NCI-H510A (cell line): ENCODE results near the gene GTSE1.
A peak's percentile ranks its signal among the peaks of the same experiment; 100 is the strongest.
"Not testable (repeated sequence)": the region's sequence is repeated elsewhere in the genome, so short reads cannot be mapped to it uniquely, and the experiment has no call there.

ENCODE experiments used
- DNase-seq: peaks from one replicate; lab custom pipeline; 2025; lab: John Stamatoyannopoulos, UW

GTSE1 gene

GRCh38 chr22:46296257-46297150 is at the start of gene GTSE1:
GTSE1 (plus strand) TSS chr22:46296870; CDS start chr22:46297401, 531 bp downstream.
- peak; percentile 93 for DNase-seq

GRCh38 chr22:46247443-46247975 is 49.2 kb upstream of the GTSE1 start:
- DNase-seq, result no peak

- DNase-seq, result peak; percentile 51
These were observed 46.5 kb upstream of the GTSE1 start, which contains the start of gene CDPF1 for GRCh38 chr22:46250035-46250782. CDPF1 (minus strand) TSS chr22:46250293; CDS start chr22:46248284, 2,009 bp downstream.

GRCh38 chr22:46250783-46251125 is 45.9 kb upstream of the GTSE1 start:
- no peak for DNase-seq

GRCh38 chr22:46251266-46251665 is 45.4 kb upstream of the GTSE1 start:
- DNase-seq, result no peak

GRCh38 chr22:46251816-46252380 is 44.8 kb upstream of the GTSE1 start:
- DNase-seq, result no peak

- DNase-seq, result no peak
These were observed 40.2 kb upstream of the GTSE1 start for GRCh38 chr22:46256358-46256958.

GRCh38 chr22:46259374-46259773 is 37.3 kb upstream of the GTSE1 start:
- DNase-seq, result no peak

- no peak for DNase-seq
These were observed 36.6 kb upstream of the GTSE1 start for GRCh38 chr22:46260038-46260437.

GRCh38 chr22:46262449-46263215 is 34.0 kb upstream of the GTSE1 start:
- DNase-seq, result peak; percentile 21

GRCh38 chr22:46263216-46263590 is 33.5 kb upstream of the GTSE1 start, which contains the start of gene PKDREJ:
PKDREJ (minus strand) TSS chr22:46263343; CDS start chr22:46263322, 21 bp downstream.
- no peak for DNase-seq

- not testable (repeated sequence) for DNase-seq
These were observed 32.1 kb upstream of the GTSE1 start for GRCh38 chr22:46264520-46264919.

GRCh38 chr22:46265627-46266026 is 31.0 kb upstream of the GTSE1 start:
- DNase-seq, result not testable (repeated sequence)

GRCh38 chr22:46267431-46268279 is 29.0 kb upstream of the GTSE1 start, which contains the start of gene TTC38:
TTC38 (plus strand) TSS chr22:46268008; CDS start chr22:46268040, 32 bp downstream.
- no peak for DNase-seq

- DNase-seq, result no peak
These were observed 27.1 kb upstream of the GTSE1 start for GRCh38 chr22:46269564-46269963.

- no peak for DNase-seq
These were observed 24.5 kb upstream of the GTSE1 start for GRCh38 chr22:46272196-46272595.

GRCh38 chr22:46272762-46273431 is 23.8 kb upstream of the GTSE1 start:
- DNase-seq, result no peak

- no peak for DNase-seq
These were observed 23.1 kb upstream of the GTSE1 start for GRCh38 chr22:46273432-46274148.

GRCh38 chr22:46274381-46274780 is 22.3 kb upstream of the GTSE1 start:
- DNase-seq, result no peak
